Chondrocyte (in vitro differentiated cells): ENCODE measurements around the gene CRYBA4. TPM values are rescaled to one million over a fixed set of nuclear protein-coding genes. Genes with fewer than 3 reads are reported as not detected.

Experiments
- DNase-seq: peaks from one replicate; pipeline ENCODE4 v3.0.0; 2021; ENCODE audit warnings: mixed read lengths, low spot score
- H3K27ac Mint-ChIP-seq: one replicate; pipeline ENCODE4 v1.8.0; 2021; ENCODE audit warnings: mild to moderate bottlenecking, moderate library complexity, mixed read lengths; ENCODE audit not compliant: unreplicated experiment
- H3K27me3 Mint-ChIP-seq: 2 replicates; pipeline ENCODE4 v1.8.0; 2021; ENCODE audit warnings: low read depth, mixed read lengths
- H3K36me3 Mint-ChIP-seq: 2 replicates; pipeline ENCODE4 v1.8.0; 2021; ENCODE audit warnings: low read depth, mixed read lengths
- H3K4me1 Mint-ChIP-seq: 2 replicates; pipeline ENCODE4 v1.8.0; 2021; ENCODE audit warnings: low read depth, mild to moderate bottlenecking, mixed read lengths
- H3K4me3 Mint-ChIP-seq: one replicate; pipeline ENCODE4 v1.8.0; 2021; ENCODE audit warnings: mild to moderate bottlenecking, moderate library complexity, mixed read lengths; ENCODE audit not compliant: unreplicated experiment
- H3K9me3 Mint-ChIP-seq: 2 replicates; pipeline ENCODE4 v1.8.0; 2021; ENCODE audit warnings: low read depth, mixed read lengths
- CTCF ChIP-seq: fragments of 200-600 bp; sonication (generic); IDR thresholded peaks from 2 replicates; pipeline ENCODE4 v1.5.0; 2021; ENCODE audit warnings: antibody characterized with exemption, mild to moderate bottlenecking, moderate library complexity
- total RNA-seq: library from RNA; stranded (reverse); gene quantifications from 3 replicates; pipeline ENCODE4 v1.2.1, GENCODE V29; 2021

Gene CRYBA4
- total RNA-seq, 1 donor from 2014 or later = not detected

GRCh38 chr22:26629988-26630761, 8.4 kb downstream of the CRYBA4 start:
- H3K9me3 Mint-ChIP-seq = peaks cover 7% of the 10 kb centered on the region
- peaks cover 2% of the 10 kb centered on the region for H3K36me3 Mint-ChIP-seq
- H3K27ac Mint-ChIP-seq = no peak overlapping the region
- no peak for TF ChIP-seq CTCF
- H3K4me3 Mint-ChIP-seq = no peak overlapping the region
- H3K27me3 Mint-ChIP-seq = peaks cover 16% of the 10 kb centered on the region
- no peak for DNase-seq
- peaks cover 7% of the 10 kb centered on the region for H3K4me1 Mint-ChIP-seq

- no peak for DNase-seq
- no peak for TF ChIP-seq CTCF
- Mint-ChIP-seq H3K4me3 (no peak overlapping the region), H3K4me1 (peaks cover 7% of the 10 kb centered on the region), H3K36me3 (peaks cover 2% of the 10 kb centered on the region), H3K27ac (no peak overlapping the region), H3K27me3 (peaks cover 17% of the 10 kb centered on the region), H3K9me3 (peaks cover 7% of the 10 kb centered on the region)
These were observed 9.5 kb downstream of the CRYBA4 start for GRCh38 chr22:26631282-26631681.

GRCh38 chr22:26632422-26633155, 10.8 kb downstream of the CRYBA4 start:
- Mint-ChIP-seq H3K36me3 (peaks cover 2% of the 10 kb centered on the region), H3K9me3 (peaks cover 7% of the 10 kb centered on the region), H3K27ac (no peak overlapping the region), H3K27me3 (peaks cover 15% of the 10 kb centered on the region), H3K4me3 (no peak overlapping the region), H3K4me1 (peaks cover 7% of the 10 kb centered on the region)
- TF ChIP-seq CTCF = no peak
- no peak for DNase-seq

GRCh38 chr22:26634189-26634588, 12.4 kb downstream of the CRYBA4 start:
- H3K4me3 Mint-ChIP-seq = no peak overlapping the region
- H3K36me3 Mint-ChIP-seq = peaks cover 2% of the 10 kb centered on the region
- no peak overlapping the region for H3K27ac Mint-ChIP-seq
- peaks cover 11% of the 10 kb centered on the region for H3K27me3 Mint-ChIP-seq
- peaks cover 7% of the 10 kb centered on the region for H3K4me1 Mint-ChIP-seq
- TF ChIP-seq CTCF = no peak
- H3K9me3 Mint-ChIP-seq = peaks cover 7% of the 10 kb centered on the region
- DNase-seq = no peak

GRCh38 chr22:26635117-26635516, 13.4 kb downstream of the CRYBA4 start:
- no peak for TF ChIP-seq CTCF
- no peak for DNase-seq
- Mint-ChIP-seq H3K4me1 (peaks cover 7% of the 10 kb centered on the region), H3K4me3 (no peak overlapping the region), H3K9me3 (peaks cover 7% of the 10 kb centered on the region), H3K36me3 (peaks cover 2% of the 10 kb centered on the region), H3K27ac (no peak overlapping the region), H3K27me3 (peaks cover 11% of the 10 kb centered on the region)
